HG02943 (cell line): ENCODE measurements around the gene PSME4.
"Not testable (repeated sequence)": the region's sequence is repeated elsewhere in the genome, so short reads cannot be mapped to it uniquely, and the experiment has no call there.

Experiments used
- ATAC-seq: cut with Tn5 transposase; IDR thresholded peaks from one replicate; pipeline ENCODE4 v1.9.1; 2021; ENCODE audit warnings: mild to moderate bottlenecking, low read depth, moderate library complexity; ENCODE audit not compliant: unreplicated experiment

PSME4 gene

DNA sequence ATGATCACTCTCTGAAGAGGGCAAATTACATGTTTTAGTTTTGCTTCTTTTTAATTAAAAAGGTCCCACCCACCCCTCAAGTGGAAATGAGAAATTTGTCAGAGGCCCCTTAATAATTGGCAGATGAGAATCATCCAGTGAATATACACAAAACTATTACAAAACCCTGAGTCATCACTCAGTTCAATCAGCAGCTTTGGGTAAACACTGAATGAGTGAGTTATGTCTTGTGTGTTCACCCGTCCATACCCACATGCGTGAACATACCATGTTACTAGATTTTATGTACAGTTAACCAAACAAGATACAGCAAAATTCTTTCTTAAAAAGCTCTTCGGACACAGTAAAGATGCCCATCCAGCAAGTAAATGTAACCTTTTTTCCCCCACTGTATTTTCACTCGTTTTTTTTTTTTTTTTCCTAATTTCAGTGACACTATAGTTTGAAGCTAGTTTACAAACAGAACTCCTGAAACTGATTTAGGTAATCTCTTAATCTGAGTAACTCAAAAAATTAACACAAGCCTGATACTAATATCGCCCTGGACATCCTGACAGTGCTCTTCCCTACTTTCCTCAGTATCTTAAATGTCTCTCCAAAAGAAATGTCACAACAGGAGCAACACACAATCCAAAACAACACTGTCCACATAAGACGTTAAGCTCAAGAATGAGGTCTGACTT, 1.4 kb downstream of the PSME4 start:
- no peak for ATAC-seq

DNA sequence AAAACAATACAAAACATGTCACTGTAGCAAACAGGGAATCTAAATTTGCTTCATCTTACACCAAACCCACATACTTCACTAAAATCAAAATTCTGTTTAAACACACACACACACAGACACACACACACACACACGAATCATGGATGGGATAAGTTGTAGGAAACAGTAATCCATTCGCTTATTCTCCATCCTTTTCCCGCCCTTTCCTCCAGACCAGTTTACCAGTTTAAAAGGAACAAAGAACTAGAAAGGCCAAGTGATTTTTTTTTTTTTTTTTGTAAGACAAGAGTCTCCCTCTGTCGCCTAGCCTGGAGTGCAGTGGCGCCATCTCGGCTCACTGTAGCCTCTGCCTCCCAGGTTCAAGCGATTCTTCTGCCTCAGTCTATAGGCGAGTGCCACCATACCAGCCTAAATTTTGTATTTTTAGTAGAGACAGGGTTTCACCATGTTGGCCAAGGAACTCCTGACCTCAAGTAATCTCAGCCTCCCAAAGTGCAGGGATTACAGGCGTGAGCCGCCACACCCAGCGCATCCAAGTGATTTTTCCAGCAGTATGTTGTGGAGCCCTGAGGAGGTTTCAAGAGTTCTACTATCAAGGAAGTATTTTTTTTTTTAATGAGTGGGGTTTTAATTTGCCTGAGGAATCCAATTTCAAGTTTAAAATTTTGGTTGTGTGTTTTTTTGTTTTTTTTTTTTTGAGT, 5.7 kb downstream of the PSME4 start:
- ATAC-seq, result no peak

DNA sequence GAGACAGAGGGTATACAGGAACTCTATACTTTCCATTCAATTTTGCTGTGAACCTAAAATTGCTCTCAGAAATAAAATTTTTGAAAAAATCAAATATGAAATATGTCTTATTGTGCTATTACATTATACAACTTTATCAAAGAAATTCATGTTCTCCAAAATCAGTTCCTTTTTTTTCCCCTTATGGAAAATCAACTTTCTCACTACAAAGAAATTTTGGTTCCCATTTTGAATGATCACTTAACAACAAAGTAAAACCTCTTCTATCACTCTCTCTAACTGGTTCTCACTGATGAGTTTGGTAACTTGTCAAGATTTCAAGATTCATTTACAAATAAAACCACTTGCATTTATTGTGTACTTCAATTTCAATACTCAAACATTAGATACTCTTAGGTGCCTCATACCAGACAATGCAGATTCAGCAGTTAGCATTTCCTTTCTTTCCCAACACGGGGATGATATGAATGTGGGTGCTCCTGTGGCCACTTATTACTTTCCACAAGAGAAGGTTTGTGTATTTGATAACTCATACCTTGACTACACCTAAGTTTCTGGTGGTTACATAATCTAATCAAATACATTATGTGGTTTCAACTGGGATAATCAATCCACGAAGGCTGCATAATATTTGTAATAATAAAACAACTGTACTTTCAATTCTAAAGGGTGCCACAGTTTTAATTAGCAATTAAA, 6.4 kb downstream of the PSME4 start:
- no peak for ATAC-seq

DNA sequence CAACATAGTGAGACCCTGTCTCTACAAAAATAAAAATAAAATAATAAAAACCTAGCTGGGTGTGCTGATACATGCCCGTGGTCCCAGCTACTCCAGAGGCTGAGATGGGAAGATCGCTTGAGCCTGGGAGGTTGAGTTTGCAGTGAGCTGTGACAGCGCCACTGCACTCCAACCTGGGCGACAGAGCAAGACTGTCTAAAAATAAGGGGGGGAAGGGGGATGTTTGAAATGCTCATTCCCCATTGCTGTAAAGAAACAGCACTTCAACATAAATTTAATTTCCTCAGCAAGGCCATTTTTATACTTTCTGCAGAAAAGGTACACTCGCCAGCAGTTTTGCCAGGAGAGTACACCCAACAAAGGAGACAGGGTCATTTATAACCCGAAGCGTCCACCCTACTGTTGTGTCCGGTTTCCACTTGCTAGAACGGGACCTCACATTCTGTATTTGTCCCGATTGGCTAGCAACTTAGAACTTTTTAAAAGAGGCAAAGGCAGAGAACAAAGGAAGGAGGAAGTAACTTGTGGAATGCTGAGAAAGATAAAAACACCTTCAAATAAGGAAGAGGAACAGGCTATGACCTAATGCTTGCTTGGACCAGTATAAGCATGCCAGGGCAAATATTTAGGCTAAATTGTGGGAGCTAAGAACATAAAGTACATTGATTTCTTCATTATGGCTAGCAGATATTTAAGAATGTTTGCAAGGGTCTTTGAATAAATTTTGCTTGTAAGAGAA, 9.1 kb downstream of the PSME4 start:
- not testable (repeated sequence) for ATAC-seq

DNA sequence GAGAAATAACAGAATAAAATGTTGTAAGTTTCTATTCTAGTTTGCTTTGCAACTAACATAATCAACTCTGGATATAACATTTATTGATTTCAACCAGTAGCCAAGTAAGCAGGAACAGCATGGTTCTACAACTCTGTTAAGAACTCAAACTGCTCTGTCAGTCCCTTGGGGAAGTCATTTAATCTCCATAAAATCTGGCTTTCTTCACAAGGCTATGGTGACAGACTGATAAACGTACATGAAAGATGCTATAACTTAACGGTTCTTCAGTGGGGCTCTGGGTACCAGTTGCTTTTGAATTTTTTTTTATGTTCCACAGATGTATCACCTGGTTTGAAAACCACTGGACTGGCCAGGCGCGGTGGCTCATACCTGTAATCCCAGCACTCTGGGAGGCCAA, 10.3 kb downstream of the PSME4 start:
- ATAC-seq, result no peak

DNA sequence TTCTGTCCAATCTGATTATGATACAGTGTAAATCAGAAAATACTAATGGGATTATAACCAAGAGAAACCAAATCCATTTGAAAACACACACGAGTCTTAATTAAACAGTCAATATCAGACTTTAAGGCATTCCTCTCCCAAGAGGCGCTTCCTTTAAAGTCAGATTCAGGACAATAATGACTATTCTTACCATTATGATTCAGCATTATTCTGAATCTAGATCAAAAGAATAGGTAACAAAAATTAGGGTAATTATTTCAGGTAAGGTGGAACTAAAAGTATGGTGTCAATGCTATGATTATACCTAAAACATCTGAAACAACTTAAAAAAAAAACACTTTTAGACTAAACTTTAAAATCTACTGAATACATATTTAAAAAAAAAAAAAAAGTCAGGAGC, 12.3 kb downstream of the PSME4 start:
- no peak for ATAC-seq

DNA sequence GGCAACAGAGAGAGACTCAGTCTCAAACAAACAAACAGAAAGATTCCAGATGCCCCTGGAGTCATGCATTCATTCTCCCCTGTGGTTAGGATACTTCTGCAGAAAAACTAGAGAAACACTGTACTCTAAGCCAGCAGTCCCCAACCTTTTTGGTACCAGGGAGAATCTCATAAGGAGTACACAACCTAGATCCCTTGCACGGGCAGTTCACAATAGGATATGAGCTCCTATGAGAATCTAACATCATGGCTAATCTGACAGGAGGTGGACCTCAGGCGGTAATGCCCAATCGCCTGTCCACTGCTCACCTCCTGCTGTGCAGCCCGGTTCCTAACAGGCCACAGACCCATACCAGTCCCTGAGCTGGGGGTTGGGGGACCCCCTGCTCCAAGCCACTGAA, 18.3 kb downstream of the PSME4 start:
- ATAC-seq, result no peak

DNA sequence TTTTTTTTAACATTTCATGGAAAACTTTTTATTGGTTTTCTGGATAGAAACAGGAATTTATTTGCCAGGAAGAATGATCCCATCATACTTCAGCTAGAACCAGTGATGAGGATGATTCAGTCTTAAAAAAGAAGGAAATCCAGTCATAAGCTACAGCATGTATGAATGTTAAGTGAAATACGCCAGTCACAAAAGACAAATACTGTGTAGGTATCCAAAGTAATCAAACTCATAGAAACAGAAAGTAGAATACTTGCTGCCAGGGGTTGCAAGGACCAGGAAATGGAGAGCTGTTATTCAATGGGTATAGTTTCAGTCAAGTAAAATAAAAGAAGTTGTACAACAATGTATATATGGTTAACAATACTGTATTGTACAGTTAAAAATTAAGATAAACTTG, 21.3 kb downstream of the PSME4 start:
- no peak for ATAC-seq

DNA sequence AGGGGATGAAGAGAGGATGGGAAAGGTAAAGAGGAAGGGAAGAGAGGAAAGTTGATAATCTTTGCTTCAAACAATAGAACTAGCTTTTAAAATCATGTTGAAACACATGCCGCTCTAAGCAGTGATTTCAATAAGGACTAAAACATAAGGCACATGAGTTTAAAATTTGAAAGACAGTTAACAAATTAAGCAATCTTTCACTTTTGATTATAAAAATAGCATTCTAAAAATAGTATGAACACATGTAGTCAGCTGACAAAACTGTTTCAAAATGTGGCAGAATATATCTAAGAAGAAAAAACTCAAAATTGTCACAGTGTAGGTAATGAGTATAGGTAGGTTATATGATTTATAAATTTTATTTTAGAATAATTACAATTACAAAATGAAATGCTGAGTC, 25.3 kb downstream of the PSME4 start:
- no peak for ATAC-seq

DNA sequence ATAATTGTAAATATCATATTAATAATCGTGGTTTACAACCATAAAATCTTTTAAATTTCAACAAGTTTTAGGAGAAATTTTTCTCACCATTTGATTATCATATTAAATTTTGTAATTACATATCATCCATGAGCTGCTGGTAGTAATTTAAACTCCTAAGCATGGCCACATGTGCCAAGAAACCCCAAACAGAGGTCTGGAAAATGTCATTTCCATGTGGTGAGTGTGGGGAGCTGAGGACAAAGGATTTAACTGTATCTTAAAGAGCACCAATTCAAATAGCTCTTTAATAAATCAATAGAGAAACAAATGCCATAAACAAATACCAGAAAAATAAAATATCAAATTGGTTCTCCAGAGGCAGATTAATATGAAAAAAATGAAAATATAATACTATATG, 26.3 kb downstream of the PSME4 start:
- ATAC-seq, result no peak

DNA sequence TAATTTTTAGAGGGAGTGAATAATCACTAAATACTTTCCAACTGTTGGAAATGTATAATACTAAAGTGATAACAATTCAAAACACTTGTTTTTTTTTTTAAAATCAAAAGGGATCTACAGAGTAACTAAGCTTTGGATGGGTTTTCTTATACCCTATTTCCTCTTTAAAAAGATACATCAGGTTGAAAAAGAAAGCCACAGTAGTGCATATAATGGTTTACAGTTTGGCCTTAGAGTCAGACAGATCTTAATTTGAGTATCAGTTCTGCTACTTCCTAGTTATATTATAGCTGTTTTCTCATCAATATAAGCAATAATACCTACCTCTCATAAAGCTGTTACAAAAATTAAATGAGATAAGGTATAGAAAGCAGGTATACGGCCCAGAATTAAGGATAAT, 28.5 kb downstream of the PSME4 start:
- ATAC-seq, result no peak

DNA sequence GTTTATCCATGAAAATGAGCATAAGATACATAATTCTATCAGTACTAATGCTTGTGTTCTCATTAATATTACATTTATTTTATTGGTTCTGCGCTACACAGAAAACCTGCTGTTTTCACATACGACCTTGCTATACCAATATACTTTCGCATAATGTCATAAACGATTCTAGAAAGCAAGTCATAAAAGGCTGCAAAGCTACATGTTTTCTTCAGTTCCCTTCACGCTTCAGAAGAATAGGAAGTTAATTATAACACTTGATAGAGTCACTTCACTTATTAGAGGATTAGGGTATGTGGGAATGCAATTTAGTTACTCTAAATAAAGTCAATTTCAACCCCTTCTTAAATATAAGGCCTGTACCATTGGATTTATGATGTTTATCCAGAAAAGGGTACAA, 29.0 kb downstream of the PSME4 start:
- ATAC-seq, result no peak

DNA sequence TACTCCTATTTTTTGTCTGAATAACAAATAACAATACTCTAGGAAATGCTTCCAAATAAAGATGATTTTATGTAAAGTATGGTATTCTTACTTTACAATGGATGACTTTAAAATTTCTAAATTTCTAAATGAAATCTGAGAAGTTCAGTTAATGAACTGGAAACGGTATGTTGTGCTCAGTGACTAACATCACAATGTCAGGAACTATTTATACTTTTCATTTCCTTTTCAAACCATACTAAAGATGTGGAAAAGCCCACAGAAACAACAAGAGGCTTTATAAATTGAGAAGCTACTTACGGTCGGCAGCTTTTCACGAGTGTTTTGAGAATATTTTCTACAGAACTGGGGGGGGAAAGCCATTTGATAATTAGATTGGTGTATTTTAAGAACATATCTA, 31.1 kb downstream of the PSME4 start:
- ATAC-seq, result no peak

DNA sequence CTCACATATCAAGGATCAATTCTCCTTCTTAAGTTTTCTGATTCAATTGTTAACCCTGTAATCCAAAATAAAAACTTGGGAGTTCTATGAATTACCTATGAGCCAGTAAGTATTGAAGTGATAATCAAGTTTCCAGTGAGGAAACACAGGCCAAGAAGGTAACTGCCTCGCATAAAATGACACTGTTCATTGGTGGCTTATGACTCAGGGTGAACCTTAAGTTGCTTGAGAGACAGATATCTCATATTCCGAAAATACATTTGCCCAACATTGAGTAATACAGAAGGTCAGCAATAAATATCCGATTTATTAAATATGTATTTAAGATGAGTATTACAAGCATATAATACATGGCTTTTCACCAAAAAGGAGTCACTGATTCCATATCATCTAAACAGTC, 31.9 kb downstream of the PSME4 start:
- ATAC-seq, result no peak

DNA sequence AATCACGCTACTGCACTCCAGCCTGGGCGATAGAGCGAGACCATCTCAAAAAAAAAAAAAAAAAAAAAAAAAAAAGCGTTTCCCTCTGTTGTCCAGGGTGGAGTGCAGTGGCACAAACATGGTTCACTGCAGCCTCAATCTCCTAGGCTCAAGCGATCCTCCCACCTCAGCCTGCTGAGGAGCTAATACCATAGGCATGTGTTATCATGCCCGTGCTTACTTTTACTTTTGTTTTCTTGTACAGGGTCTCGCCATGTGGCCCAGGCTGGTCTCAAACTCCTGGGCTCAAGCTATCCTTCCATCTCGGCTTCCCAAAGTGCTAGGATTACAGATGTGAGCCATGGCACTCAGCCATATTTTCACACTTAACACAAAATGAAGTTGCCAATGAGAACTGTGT, 37.5 kb downstream of the PSME4 start:
- ATAC-seq, result no peak

DNA sequence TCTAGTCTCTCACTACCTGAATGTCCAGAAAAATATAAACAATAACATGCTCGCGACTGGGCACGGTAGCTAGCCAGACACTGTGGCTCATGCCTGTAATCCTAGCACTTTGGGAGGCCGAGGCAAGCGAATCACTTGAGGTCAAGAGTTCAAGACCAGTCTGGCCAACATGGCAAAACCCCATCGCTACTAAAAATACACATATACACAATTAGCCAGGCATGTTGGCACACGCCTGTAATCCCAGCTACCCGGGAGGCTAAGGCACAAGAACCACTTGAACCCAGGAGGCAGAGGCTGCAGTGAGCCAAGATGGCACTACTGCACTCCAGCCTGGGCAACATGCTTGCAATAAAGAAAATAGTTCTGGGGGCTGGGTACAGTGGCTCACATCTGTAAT, 44.5 kb downstream of the PSME4 start:
- not testable (repeated sequence) for ATAC-seq

DNA sequence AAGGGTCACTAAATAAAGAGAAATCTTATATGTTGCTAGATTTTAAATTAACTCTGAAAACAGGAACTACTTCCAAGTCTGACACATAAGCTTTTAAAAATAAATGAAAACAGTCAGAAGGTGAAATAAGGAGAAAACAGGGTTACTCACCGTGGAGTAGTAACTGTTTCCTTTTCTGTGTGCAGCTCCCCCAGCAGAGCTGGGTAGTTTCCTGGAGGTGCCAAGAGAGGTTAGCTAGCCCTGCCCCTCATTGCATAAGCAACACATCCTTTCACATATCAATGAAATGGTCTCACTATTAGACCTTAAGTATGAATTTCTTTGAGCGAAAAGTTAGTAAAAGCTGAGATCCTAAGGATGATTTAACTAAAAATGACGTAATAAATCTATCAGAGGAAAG, 57.1 kb downstream of the PSME4 start:
- ATAC-seq, result peak; percentile 80

DNA sequence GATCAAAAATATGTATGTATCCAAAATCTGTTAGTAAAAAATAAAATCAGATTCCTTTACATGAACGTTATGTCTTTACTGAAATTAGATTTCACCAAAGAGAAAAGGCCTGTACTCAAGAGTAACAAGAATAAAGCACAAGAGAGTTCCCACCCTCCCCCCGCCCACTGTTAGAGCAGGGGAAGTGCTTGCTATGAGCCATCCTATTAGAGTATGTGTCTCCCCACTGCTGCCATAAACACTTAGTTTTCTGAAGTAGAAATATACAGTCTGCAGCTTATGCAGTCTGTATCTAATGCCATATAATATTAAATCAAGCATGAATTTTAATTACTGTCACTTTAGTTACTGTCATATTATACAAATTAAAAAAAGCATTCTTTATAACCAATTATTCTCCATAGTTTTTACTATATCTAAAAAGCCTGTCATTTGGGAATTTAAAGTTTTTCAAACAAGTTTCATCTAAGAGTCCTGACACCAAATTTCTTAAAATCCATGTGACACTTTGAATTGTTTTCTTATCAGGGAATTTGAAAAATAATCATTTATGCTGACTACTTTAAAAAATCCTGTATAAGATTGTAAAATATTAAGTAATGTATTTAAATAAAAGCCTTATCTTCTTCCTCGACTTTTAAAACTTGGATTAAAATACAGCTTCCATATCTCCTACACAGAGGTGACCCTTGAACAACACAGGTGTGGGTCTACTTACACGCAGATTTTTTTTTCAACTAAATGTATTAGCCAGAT, 59.2 kb downstream of the PSME4 start:
- no peak for ATAC-seq

DNA sequence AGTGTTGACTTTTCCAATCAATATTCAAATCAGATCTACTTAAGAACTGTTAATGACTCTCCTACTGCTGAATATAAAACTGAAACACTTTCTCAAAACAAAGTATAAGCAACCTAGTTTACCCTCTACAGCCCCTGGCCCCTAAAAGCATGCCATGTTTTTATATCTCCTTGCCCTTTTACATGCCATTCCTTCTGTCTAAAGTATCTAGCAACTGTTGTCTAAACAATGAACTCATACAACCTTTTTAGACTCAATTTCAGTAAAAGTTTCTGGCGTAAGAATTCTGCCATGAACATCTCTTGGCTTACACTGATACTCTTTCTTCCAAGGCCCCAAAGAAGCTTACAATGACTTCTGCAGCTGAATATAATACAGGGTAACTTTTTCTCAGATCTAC, 63.2 kb downstream of the PSME4 start:
- ATAC-seq, result no peak

DNA sequence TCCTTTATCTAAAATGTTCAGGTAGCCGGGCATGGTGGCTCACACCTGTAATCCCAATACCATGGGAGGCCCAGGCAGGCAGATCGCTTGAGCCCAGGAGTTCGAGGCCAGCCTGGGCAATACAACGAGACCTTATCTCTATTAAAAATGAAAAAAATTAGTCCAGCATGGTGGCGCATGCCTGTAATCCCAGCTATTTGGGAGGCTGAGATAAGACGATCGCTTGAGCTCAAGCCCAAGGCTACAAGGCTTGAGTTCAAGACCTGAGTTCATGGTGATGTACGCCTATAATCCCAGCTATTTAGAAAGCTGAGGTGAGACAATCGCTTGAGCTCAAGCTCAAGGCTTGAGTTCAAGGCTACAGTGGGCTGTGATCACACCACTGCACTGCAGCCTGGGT, 65.4 kb downstream of the PSME4 start:
- ATAC-seq, result no peak

DNA sequence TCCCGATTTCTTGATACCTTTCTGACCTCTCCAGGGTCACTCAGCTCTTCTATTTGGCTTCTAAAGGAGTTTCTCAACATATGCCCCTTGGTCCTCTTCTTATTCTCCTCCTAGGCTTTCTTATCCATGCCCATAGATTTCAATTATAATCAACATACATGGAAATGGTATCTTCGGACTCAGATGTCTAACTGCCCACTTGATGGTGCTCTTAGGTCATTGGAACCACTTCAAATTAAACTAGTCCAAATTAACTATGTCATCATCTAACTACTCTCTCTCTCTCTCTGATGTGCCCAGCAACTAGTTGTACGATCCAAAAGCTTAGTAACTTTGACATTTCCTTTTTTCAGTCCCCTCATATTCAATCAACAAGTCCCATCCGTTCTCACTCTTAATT, 67.8 kb downstream of the PSME4 start:
- ATAC-seq, result no peak
